Ishikawa (cell line): ENCODE results near the gene NPLOC4.

Experiments used
- RAD21 ChIP-seq: IDR thresholded peaks from 2 replicates; pipeline ENCODE4 v1.6.1; 2012; ENCODE audit warnings: low read depth
- YY1 ChIP-seq: IDR thresholded peaks from 2 replicates; pipeline ENCODE4 v1.6.1; 2012; ENCODE audit warnings: low read depth

DNA sequence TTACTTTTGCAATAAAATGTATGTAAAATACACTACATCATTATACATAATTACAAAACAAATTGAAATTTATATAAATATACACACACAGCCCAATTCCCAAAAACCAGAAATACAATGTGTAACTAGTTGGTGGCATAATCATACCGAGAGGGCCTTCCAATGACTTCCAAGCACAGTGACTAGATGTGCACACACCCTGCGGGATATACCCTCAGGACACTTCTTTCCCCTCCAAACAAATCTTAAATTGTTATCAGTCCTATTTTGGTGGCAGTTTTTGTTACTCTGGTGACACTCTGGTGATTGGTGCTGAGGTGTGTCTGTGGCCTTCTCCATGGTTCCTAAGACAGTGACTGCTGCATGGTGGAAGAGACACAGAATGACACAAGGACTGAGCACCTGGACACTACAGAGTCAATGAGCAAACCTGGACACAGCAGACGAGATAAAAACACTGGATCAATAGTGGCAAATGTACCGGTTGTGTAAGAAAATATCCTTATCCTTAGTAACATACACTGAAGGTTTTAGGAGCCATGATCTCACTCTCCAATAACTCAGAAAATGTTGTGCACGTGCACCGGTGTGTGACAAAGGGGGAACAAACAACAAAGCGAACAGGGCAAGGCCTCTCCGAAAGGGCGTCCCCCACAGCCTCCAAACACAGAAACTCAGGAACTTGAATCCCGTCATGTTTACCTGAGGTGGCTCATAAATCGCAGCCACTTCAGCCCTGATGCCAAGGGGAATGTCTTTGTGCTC lies 32.9 kb downstream of the NPLOC4 start:
- no peak for TF ChIP-seq RAD21
- no peak for TF ChIP-seq YY1
